Neural cell (in vitro differentiated cells): Measurements from ENCODE around the gene PMPCA. TPM values are rescaled to one million over a fixed set of nuclear protein-coding genes. Genes with fewer than 3 reads are reported as not detected.

Experiments used
- H2AFZ ChIP-seq: fragments of 200-600, 300-800 bp; sonication (generic), shearing (Covaris generic); 2 replicates; pipeline ENCODE4 v1.6.0; 2014; ENCODE audit warnings: low read depth, mild to moderate bottlenecking, antibody characterized with exemption, low read length, moderate library complexity
- H3F3A ChIP-seq: fragments of 200-600 bp; shearing (Covaris generic); 2 replicates; pipeline ENCODE4 v1.6.1; 2016; ENCODE audit warnings: mild to moderate bottlenecking, moderate library complexity, mixed read lengths, antibody characterized with exemption, low read length; ENCODE audit not compliant: insufficient read depth, poor library complexity, severe bottlenecking
- H3K27ac ChIP-seq: fragments of 200-600, 300-800 bp; sonication (generic), shearing (Covaris generic); 2 replicates; pipeline ENCODE4 v1.5.1; 2014; ENCODE audit warnings: mild to moderate bottlenecking, low read length, moderate library complexity
- H3K27me3 ChIP-seq: fragments of 300-800, 200-600 bp; sonication (generic), shearing (Covaris generic); 2 replicates; pipeline ENCODE4 v1.6.0; 2014; ENCODE audit warnings: mild to moderate bottlenecking, low read depth, low read length, moderate library complexity; ENCODE audit not compliant: insufficient read depth
- H3K36me3 ChIP-seq: fragments of 300-800, 200-600 bp; sonication (generic), shearing (Covaris generic); 2 replicates; pipeline ENCODE4 v1.5.1; 2014; ENCODE audit warnings: mild to moderate bottlenecking, antibody characterized with exemption, low read length, moderate library complexity; ENCODE audit not compliant: insufficient read depth
- H3K4me2 ChIP-seq: fragments of 300-800, 200-600 bp; sonication (generic), shearing (Covaris generic); 2 replicates; pipeline ENCODE4 v1.6.0; 2014; ENCODE audit warnings: mild to moderate bottlenecking, low read length
- H3K4me3 ChIP-seq: fragments of 300-800, 200-600 bp; sonication (generic), shearing (Covaris generic); 2 replicates; pipeline ENCODE4 v1.5.1; 2014; ENCODE audit warnings: mild to moderate bottlenecking, low read length, moderate library complexity
- H3K79me2 ChIP-seq: fragments of 200-600 bp; shearing (Covaris generic); replicated peaks from 2 replicates; pipeline ENCODE4 v1.6.0; 2014; ENCODE audit warnings: mild to moderate bottlenecking, low read length, moderate library complexity; ENCODE audit not compliant: insufficient read depth
- H3K9ac ChIP-seq: fragments of 300-800, 200-600 bp; sonication (generic), shearing (Covaris generic); 2 replicates; pipeline ENCODE4 v1.6.1; 2016; ENCODE audit warnings: mild to moderate bottlenecking, low read length, mixed read lengths
- H3K9me2 ChIP-seq: fragments of 200-600 bp; shearing (Covaris generic); 2 replicates; pipeline ENCODE4 v1.6.1; 2016; ENCODE audit warnings: mild to moderate bottlenecking, low read length, mixed read lengths; ENCODE audit not compliant: insufficient read depth
- H3K9me3 ChIP-seq: fragments of 200-600, 300-800 bp; sonication (generic), shearing (Covaris generic); 2 replicates; pipeline ENCODE4 v1.6.1; 2016; ENCODE audit warnings: mild to moderate bottlenecking, mixed run types, low read length, moderate library complexity, mixed read lengths
- H4K20me1 ChIP-seq: fragments of 200-600 bp; shearing (Covaris generic); 2 replicates; pipeline ENCODE4 v1.6.1; 2016; ENCODE audit warnings: mild to moderate bottlenecking, mixed run types; ENCODE audit not compliant: insufficient read depth
- EP300 ChIP-seq: fragments of 450-650 bp; conservative IDR thresholded peaks from 2 replicates; pipeline ENCODE4 v1.6.1; 2014; ENCODE audit warnings: antibody characterized with exemption, mild to moderate bottlenecking, moderate library complexity; ENCODE audit not compliant: poor library complexity, severe bottlenecking
- EZH2 ChIP-seq: fragments of 200-600, 300-800 bp; shearing (Covaris generic), sonication (generic); IDR thresholded peaks from 2 replicates; pipeline ENCODE4 v1.6.1; 2014; ENCODE audit warnings: antibody characterized with exemption, low read length, borderline replicate concordance, mild to moderate bottlenecking; ENCODE audit not compliant: insufficient read depth, poor library complexity, severe bottlenecking
- MXI1 ChIP-seq: fragments of 450-650 bp; conservative IDR thresholded peaks from 2 replicates; pipeline ENCODE4 v1.6.1; 2014; ENCODE audit warnings: antibody characterized with exemption, mild to moderate bottlenecking; ENCODE audit not compliant: poor library complexity, severe bottlenecking
- POLR2AphosphoS5 ChIP-seq: IDR thresholded peaks from 2 replicates; pipeline ENCODE4 v1.6.1; 2012
- RAD21 ChIP-seq: fragments of 450-650 bp; conservative IDR thresholded peaks from 2 replicates; pipeline ENCODE4 v1.6.1; 2014; ENCODE audit warnings: antibody characterized with exemption, mild to moderate bottlenecking, moderate library complexity
- REST ChIP-seq: IDR thresholded peaks from 2 replicates; pipeline ENCODE4 v1.6.1; 2012; ENCODE audit warnings: borderline replicate concordance
- SMC3 ChIP-seq: fragments of 450-650 bp; conservative IDR thresholded peaks from 2 replicates; pipeline ENCODE4 v1.6.1; 2014; ENCODE audit warnings: antibody characterized with exemption, mild to moderate bottlenecking, moderate library complexity; ENCODE audit not compliant: poor library complexity
- TAF1 ChIP-seq: IDR thresholded peaks from 2 replicates; pipeline ENCODE4 v1.6.1; 2012; ENCODE audit warnings: low read depth
- polyA plus RNA-seq: library from polyadenylated mRNA; depleted of rRNA; stranded (reverse); fragments of >200 nt; gene quantifications from 2 replicates; pipeline ENCODE4 v1.2.3, GENCODE V29; 2014
- TF ChIP-seq, protein P1 (sequence below): fragments of 450-650 bp; IDR thresholded peaks from 2 replicates; pipeline ENCODE4 v1.5.1; 2014; ENCODE audit warnings: antibody characterized with exemption, mild to moderate bottlenecking, moderate library complexity; ENCODE audit not compliant: poor library complexity, severe bottlenecking

PMPCA gene
- polyA plus RNA-seq, 1 donor from 2014 or later: 61.3 TPM

DNA sequence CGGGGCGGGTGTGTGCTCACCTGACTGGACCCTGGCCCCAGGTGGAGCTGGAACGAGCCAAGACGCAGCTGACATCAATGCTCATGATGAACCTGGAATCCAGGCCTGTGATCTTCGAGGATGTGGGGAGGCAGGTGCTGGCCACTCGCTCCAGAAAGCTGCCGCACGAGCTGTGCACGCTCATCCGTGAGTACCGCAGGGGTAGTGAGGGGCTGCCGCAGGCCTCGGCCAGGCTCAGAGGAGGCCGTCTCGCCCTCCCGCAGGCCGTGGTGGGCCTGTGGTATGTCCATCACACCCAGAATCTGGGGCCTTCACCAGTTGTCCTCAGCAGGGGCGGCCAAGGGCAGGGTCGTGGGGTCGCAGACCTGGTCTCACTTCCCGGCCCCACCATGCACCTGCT lies 11.3 kb downstream of the PMPCA start:
- H3K4me2 ChIP-seq: no peak overlapping the region
- H3K27me3 ChIP-seq: no peaks in the 10 kb centered on the region
- H3K36me3 ChIP-seq: no peaks in the 10 kb centered on the region
- H3K9me2 ChIP-seq: no peaks in the 10 kb centered on the region
- no peaks in the 10 kb centered on the region for H3F3A ChIP-seq
- H3K27ac ChIP-seq: no peak overlapping the region
- H2AFZ ChIP-seq: no peak overlapping the region
- no peaks in the 10 kb centered on the region for H4K20me1 ChIP-seq
- no peaks in the 10 kb centered on the region for H3K9me3 ChIP-seq
- no peak overlapping the region for H3K4me3 ChIP-seq
- H3K9ac ChIP-seq: no peak overlapping the region
- no peaks in the 10 kb centered on the region for H3K79me2 ChIP-seq
- TF ChIP-seq REST (no peak), SMC3 (no peak), EP300 (no peak), TAF1 (no peak), RAD21 (no peak)

DNA sequence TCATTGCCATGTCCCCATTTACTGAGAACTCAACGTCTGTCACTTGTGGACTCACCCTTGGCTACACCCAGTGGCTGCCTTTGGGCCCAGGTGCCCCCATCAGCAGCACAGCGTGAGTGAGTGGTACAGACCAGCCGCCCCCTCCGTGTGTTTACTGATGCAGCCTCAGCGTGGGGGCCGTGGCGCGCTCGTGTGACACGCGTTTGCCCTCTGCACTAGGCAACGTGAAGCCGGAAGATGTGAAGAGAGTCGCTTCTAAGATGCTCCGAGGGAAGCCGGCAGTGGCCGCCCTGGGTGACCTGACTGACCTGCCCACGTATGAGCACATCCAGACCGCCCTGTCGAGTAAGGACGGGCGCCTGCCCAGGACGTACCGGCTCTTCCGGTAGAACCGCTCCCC lies 12.4 kb downstream of the PMPCA start:
- H3K79me2 ChIP-seq: no peaks in the 10 kb centered on the region
- H3K9me2 ChIP-seq: no peaks in the 10 kb centered on the region
- TF ChIP-seq, protein P1, sequence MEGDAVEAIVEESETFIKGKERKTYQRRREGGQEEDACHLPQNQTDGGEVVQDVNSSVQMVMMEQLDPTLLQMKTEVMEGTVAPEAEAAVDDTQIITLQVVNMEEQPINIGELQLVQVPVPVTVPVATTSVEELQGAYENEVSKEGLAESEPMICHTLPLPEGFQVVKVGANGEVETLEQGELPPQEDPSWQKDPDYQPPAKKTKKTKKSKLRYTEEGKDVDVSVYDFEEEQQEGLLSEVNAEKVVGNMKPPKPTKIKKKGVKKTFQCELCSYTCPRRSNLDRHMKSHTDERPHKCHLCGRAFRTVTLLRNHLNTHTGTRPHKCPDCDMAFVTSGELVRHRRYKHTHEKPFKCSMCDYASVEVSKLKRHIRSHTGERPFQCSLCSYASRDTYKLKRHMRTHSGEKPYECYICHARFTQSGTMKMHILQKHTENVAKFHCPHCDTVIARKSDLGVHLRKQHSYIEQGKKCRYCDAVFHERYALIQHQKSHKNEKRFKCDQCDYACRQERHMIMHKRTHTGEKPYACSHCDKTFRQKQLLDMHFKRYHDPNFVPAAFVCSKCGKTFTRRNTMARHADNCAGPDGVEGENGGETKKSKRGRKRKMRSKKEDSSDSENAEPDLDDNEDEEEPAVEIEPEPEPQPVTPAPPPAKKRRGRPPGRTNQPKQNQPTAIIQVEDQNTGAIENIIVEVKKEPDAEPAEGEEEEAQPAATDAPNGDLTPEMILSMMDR: no peak
- no peak for TF ChIP-seq REST
- TF ChIP-seq MXI1: no peak
- no peak for TF ChIP-seq TAF1
- TF ChIP-seq POLR2AphosphoS5: no peak
- no peak for TF ChIP-seq SMC3
- no peak for TF ChIP-seq EZH2
- TF ChIP-seq RAD21: no peak
- no peaks in the 10 kb centered on the region for H3K27me3 ChIP-seq
- H3K4me2 ChIP-seq: no peak overlapping the region
- H4K20me1 ChIP-seq: no peaks in the 10 kb centered on the region
- no peaks in the 10 kb centered on the region for H3K36me3 ChIP-seq
- no peaks in the 10 kb centered on the region for H3F3A ChIP-seq
- H3K9me3 ChIP-seq: no peaks in the 10 kb centered on the region
- no peak overlapping the region for H3K9ac ChIP-seq
- no peak overlapping the region for H2AFZ ChIP-seq
- H3K27ac ChIP-seq: no peak overlapping the region
- no peak overlapping the region for H3K4me3 ChIP-seq
